Esophagus muscularis mucosa (tissue), 4 donors: ENCODE results near the gene PLA2G4C. TPM values are rescaled to one million over a fixed set of nuclear protein-coding genes. Genes with fewer than 3 reads are reported as not detected.
"Not testable (repeated sequence)": the region's sequence is repeated elsewhere in the genome, so short reads cannot be mapped to it uniquely, and the experiment has no call there.

ENCODE experiments used
- DNase-seq: peaks from one replicate; pipeline ENCODE4 v3.0.0-alpha.2; 2017; ENCODE audit errors: extremely low spot score
- H3K27ac ChIP-seq, 4 donors: fragments of 200-600 bp; sonication (generic); replicated peaks in 1 of 4; 1 replicate in 3 of 4; 2 replicates in 1 of 4; pipeline ENCODE4 v1.5.1; 2016 to 2019; ENCODE audit warnings: mild to moderate bottlenecking in 1 of 4
- H3K27me3 ChIP-seq, 4 donors: fragments of 200-600 bp; sonication (generic); one replicate each; pipeline versions ENCODE4 v1.5.1 to v1.6.0; 2016 to 2019
- H3K36me3 ChIP-seq, 4 donors: fragments of 200-600 bp; sonication (generic); one replicate each; pipeline ENCODE4 v1.5.1; 2016 to 2019
- H3K4me1 ChIP-seq, 4 donors: fragments of 200-600 bp; sonication (generic); one replicate each; pipeline ENCODE4 v1.5.1; 2016 to 2019
- H3K4me3 ChIP-seq, 4 donors: fragments of 200-600 bp; sonication (generic); 1 replicate in 2 of 4; 2 replicates in 2 of 4; pipeline ENCODE4 v1.5.1; 2016 to 2019; ENCODE audit warnings: mild to moderate bottlenecking in 4 of 4, moderate library complexity in 1 of 4
- H3K9me3 ChIP-seq, 4 donors: fragments of 200-600 bp; sonication (generic); 1 replicate in 3 of 4; 2 replicates in 1 of 4; pipeline ENCODE4 v1.5.1; 2016 to 2019
- EP300 ChIP-seq: sonication (generic); formaldehyde crosslinking; IDR thresholded peaks from one replicate; pipeline ENCODE4 v1.6.1; 2017; ENCODE audit warnings: antibody characterized with exemption
- POLR2A ChIP-seq: fragments of 450-650 bp; IDR thresholded peaks from one replicate; pipeline ENCODE4 v1.6.1; 2017; ENCODE audit warnings: antibody characterized with exemption, moderate library complexity, mild to moderate bottlenecking, low read depth
- POLR2AphosphoS5 ChIP-seq, 2 donors: sonication (generic); formaldehyde crosslinking; IDR thresholded peaks; one replicate each; pipeline ENCODE4 v1.6.1; 2017; ENCODE audit warnings: antibody characterized with exemption in 2 of 2
- WGBS: methylation state at CpG from one replicate; pipeline ENCODE4 v1.1.5; 2018; 5-methylcytosine and 5-hydroxymethylcytosine counted together
- intact Hi-C: fragments of 100-400 bp; cut with DNase I; formaldehyde crosslinking; loops from one replicate; pipeline ENCODE4 v1.15.1; 2023
- total RNA-seq, 4 donors: library from RNA; depleted of rRNA; stranded (reverse); fragments of >200 nt; gene quantifications; one replicate each; pipeline versions ENCODE4 v1.1.0 to v1.2.1, GENCODE V29; 2016
- TF ChIP-seq, protein P1 (sequence below), 3 experiments: fragments of 200-600 bp in 2 of 3; fragments of 450-650 bp in 1 of 3; sonication (generic) in 2 of 3; IDR thresholded peaks; one replicate each; pipeline ENCODE4 v1.5.1; 2017 to 2019; ENCODE audit warnings: antibody characterized with exemption in 3 of 3, mild to moderate bottlenecking in 2 of 3, moderate library complexity in 1 of 3

Gene PLA2G4C
- total RNA-seq, 4 donors from 2014 or later, result 5.3 to 15.1 (median 9.3) TPM

DNA sequence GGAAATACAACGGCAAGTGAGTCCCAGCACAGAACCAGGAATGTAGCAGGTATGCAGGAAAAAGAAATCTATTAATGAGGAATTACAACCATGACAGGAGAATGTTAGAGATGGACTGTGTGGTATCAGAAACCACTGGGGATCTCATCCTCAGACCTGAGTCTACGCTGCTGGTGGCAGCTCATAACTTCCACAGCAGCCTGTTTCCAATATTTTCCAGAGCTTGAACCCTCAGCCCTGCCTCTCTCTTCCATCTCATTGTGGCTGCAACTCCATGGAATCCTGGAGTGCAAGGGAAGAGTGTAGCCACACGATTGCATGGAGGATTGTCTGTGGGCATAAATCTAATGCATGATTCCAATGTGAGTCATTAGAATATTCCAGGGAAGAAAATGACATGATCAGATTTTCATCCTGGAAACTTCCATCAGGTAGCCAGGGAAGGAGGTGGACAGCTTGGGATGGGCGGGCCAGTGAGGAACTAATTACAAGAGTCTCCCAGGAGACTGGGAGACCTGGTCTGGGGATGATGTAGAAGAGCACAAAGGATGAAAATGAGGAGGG, 14.9 kb downstream of the PLA2G4C start:
- WGBS, result 76% methylated on average over 4 of the region's 4 CpGs
- H3K4me1 ChIP-seq, result no peaks in the 10 kb centered on the region
- peaks cover 0 to 13% (median 6%) of the 10 kb centered on the region in 4 donors for H3K9me3 ChIP-seq
- no peak for DNase-seq
- no peak for TF ChIP-seq EP300
- TF ChIP-seq, protein P1, sequence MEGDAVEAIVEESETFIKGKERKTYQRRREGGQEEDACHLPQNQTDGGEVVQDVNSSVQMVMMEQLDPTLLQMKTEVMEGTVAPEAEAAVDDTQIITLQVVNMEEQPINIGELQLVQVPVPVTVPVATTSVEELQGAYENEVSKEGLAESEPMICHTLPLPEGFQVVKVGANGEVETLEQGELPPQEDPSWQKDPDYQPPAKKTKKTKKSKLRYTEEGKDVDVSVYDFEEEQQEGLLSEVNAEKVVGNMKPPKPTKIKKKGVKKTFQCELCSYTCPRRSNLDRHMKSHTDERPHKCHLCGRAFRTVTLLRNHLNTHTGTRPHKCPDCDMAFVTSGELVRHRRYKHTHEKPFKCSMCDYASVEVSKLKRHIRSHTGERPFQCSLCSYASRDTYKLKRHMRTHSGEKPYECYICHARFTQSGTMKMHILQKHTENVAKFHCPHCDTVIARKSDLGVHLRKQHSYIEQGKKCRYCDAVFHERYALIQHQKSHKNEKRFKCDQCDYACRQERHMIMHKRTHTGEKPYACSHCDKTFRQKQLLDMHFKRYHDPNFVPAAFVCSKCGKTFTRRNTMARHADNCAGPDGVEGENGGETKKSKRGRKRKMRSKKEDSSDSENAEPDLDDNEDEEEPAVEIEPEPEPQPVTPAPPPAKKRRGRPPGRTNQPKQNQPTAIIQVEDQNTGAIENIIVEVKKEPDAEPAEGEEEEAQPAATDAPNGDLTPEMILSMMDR (IDR thresholded peaks at IDR 0.05), result no peak
- TF ChIP-seq POLR2A, result no peak
- TF ChIP-seq POLR2AphosphoS5 (IDR thresholded peaks at IDR 0.05), result no peak
- intact Hi-C loops, result no loop called here
- H3K36me3 ChIP-seq, result peaks cover 0 to 74% (median 63%) of the 10 kb centered on the region in 4 donors
- H3K27me3 ChIP-seq, result no peaks in the 10 kb centered on the region
- H3K27ac ChIP-seq, result no peak overlapping the region
- no peak overlapping the region for H3K4me3 ChIP-seq

DNA sequence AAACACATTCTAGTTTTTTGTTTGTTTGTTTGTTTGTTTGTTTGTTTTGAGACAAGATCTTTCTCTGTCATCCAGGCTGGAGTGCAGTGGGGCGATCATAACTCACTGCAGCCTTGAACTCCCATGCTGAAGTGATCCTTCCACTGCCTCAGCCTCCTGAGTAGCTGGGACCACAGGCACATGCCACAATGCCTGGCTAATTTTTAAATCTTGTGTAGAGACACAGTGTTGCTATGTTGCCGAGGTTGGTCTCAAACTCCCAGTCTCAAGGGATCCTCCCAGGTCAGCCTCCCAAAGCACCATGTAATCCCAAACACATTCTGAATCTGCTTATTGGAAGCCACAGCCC, 15.8 kb downstream of the PLA2G4C start:
- DNase-seq, result no peak
- Histone ChIP-seq H3K4me3 (no peak overlapping the region), H3K9me3 (peaks cover 0 to 13% (median 6%) of the 10 kb centered on the region in 4 donors), H3K36me3 (peaks cover 0 to 74% (median 62%) of the 10 kb centered on the region in 4 donors), H3K4me1 (peaks cover 0 to 6% (median 5%) of the 10 kb centered on the region in 4 donors), H3K27ac (no peak overlapping the region), H3K27me3 (no peaks in the 10 kb centered on the region)
- 100% methylated on average over 2 of the region's 2 CpGs for WGBS
- intact Hi-C loops, result no loop called here
- TF ChIP-seq POLR2AphosphoS5 (IDR thresholded peaks at IDR 0.05) (no peak), EP300 (no peak), POLR2A (no peak)
- TF ChIP-seq, protein P1 (IDR thresholded peaks at IDR 0.05), result no peak

DNA sequence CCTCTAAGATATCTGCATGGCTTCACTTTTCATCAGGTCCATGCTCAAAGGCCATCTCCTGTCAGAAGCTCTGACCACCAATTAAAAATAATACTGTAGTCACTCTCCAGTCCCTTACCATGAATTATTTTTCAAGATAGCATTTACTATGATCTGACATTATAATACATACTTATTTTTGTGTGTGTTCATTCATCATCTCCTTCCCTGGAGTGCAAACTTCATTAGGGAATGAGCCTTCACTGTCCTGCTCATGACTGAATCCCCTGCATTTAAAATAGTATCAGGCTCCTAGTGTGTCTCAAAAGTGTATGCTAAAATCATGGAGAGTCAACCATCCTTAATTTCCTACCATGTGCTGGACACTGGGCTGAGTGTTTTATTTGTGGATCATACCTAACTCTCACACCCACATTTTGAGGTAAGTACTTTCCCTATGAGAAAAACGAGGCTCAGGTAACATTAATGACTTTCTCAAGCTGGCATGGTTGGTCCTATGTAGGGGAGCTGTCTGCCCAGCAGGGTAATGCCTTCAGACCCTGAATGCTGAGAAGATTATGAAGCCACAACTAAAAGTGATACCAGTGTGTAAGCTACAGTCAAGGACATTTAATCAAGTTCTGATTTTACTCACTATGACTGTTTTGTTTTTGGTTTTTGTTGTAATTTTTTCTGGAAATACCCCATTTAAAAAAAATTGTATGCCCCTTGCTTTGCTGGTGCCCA, 16.3 kb downstream of the PLA2G4C start:
- intact Hi-C loops, result no loop called here
- H3K27me3 ChIP-seq, result no peaks in the 10 kb centered on the region
- peaks cover 0 to 10% (median 6%) of the 10 kb centered on the region in 4 donors for H3K4me1 ChIP-seq
- H3K4me3 ChIP-seq, result no peak overlapping the region
- H3K9me3 ChIP-seq, result peaks cover 0 to 13% (median 6%) of the 10 kb centered on the region in 4 donors
- no peak for DNase-seq
- peaks cover 0 to 71% (median 58%) of the 10 kb centered on the region in 4 donors for H3K36me3 ChIP-seq
- WGBS, result 29% methylated on average over 1 of the region's 1 CpG
- no peak overlapping the region for H3K27ac ChIP-seq
- TF ChIP-seq, protein P1 (IDR thresholded peaks at IDR 0.05), result no peak
- TF ChIP-seq EP300 (no peak), POLR2AphosphoS5 (IDR thresholded peaks at IDR 0.05) (no peak)

DNA sequence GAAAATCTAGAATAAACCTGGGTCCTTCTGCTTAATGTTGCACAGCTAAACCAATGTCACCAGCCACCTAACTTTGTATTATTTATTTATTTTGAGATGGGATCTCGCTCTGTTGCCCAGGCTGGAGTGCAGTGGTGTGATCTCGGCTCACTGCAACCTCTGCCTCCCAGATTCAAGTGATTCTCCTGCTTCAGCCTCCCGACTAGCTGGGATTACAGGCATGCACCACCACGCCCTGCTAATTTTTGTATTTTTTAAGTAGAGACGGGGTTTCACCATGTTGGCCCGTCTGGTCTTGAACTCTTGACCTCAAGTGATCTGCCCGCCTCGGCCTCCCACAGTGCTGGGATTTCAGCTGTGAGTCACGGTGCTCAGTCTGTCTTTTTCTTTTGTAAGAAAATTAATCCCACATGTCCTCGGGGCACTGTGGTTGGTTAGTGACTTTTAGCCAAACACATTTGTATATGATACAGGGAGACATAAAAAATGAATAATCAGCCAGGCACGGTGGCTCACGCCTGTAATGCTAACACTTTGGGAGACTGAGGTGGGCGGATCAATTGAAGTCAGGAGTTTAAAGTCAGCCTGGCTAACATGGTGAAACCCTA, 19.4 kb downstream of the PLA2G4C start:
- H3K4me1 ChIP-seq, intact Hi-C loops, H3K4me3 ChIP-seq, H3K27me3 ChIP-seq, H3K27ac ChIP-seq, DNase-seq: not testable (repeated sequence)
- Histone ChIP-seq H3K36me3 (peaks cover 0 to 43% (median 38%) of the 10 kb centered on the region in 4 donors), H3K9me3 (peaks cover 0 to 13% (median 6%) of the 10 kb centered on the region in 4 donors)
- WGBS, result 86% methylated on average over 13 of the region's 13 CpGs

DNA sequence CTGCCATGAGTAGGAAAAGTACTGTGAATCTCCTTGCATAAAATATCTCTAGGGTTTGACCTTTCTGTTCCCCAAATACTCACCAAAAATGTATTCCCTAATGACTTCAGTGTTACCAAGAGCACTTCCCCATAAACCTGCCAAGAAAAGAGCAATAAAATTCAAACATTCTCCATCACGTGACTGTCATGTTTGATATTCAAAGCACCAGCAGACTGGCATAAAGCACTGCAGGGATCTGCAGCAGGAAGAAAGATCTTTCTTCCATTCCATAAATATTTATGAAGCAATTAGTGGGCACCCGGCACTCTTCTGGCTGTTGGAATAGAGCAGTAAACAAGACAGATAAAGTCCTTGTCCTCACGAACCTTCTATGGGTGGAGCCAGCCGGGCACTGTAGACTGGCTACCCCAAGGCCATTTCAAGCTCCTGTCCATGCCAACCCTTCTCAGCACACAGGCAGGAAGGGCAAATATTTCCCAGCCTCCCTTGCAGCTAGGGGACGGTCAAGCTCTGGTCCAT, 20.3 kb downstream of the PLA2G4C start:
- Histone ChIP-seq H3K36me3 (peaks cover 0 to 34% (median 29%) of the 10 kb centered on the region in 4 donors), H3K4me3 (no peak overlapping the region), H3K27me3 (no peaks in the 10 kb centered on the region), H3K9me3 (peaks cover 0 to 13% (median 6%) of the 10 kb centered on the region in 4 donors), H3K27ac (no peak overlapping the region), H3K4me1 (peaks cover 0 to 10% (median 6%) of the 10 kb centered on the region in 4 donors)
- intact Hi-C loops, result no loop called here
- DNase-seq, result no peak
- TF ChIP-seq POLR2AphosphoS5 (IDR thresholded peaks at IDR 0.05) (no peak), POLR2A (no peak), EP300 (no peak)
- TF ChIP-seq, protein P1 (IDR thresholded peaks at IDR 0.05), result no peak
- 57% methylated on average over 4 of the region's 5 CpGs for WGBS

DNA sequence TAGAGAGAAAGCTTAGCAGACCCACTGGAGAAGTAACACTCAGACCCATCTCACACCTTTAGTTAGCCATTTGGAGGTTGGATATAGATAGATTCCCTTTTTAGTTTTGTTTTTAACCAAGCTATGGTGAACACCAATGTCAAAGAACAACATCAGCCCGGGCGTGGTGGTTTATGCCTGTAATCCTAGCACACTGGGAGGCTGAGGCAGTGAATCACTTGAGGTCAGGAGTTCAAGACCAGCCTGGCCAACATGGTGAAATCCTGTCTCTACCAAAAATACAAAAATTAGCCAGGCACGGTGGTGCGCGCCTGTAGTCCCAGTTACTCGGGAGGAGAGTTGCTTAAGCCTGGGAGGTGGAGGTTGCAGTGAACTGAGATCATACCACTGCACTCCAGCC, 21.6 kb downstream of the PLA2G4C start:
- Histone ChIP-seq H3K36me3 (peaks cover 0 to 28% (median 16%) of the 10 kb centered on the region in 4 donors), H3K4me1 (peaks cover 0 to 22% (median 12%) of the 10 kb centered on the region in 4 donors)
- DNase-seq, H3K27me3 ChIP-seq, H3K27ac ChIP-seq, H3K4me3 ChIP-seq, H3K9me3 ChIP-seq, intact Hi-C loops: not testable (repeated sequence)
- 98% methylated on average over 6 of the region's 6 CpGs for WGBS
